A204.1 (cell line): ENCODE results near the gene ATP4B.

ENCODE experiments used
- FAIRE-seq: peaks from 2 replicates; lab custom pipeline; 2012; peaks lifted over from hg19 to GRCh38; lab: Jason Lieb, UNC

Gene ATP4B

DNA sequence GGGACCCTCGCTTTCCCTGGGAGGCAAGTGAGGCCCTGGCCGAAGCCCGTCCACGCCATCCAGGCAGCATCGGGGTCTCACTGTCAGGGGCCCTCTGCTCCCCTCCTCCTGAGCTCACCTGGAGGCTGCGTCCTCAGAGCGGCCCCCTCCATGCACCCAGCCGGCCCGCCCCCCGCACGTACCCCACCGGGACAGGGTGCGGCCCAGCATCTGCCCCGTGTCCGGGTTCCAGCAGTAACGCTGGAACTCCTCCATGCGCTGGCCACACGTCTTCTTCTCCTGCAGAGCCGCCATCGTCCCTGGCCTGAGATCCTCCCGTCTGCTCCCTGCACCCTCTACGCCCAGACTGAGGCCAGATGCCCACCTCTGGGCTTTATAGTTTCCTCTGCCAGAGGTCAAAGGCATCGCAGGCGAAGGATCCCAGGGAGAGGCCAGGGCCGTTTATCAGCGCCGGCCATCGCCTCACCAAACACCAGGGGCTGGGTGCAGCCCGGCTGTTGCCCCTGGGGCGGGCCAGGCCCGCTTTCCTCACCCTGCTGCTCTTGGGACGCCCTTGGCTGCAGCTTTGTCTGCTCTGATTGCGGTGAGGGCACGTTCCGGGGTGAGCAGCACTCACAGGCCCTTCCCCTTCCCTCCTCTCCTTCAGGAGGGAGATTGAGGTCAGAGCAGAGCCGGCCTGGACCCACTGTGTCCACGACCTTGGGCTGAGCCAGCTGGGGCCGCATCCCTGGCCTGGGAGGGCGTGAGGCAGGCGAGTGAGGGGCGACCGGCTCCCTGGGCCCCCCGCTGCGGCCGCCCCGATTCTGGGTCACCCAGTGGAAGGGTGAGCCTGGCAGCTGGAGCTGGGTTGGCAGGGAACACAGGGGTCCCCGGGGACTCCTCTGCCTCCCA, at the start of gene ATP4B:
Gene ATP4B (minus strand): TSS at position 348 of the 891 bp plus-strand sequence. CDS start 54 bp downstream, at position 294.
- no peak for FAIRE-seq

DNA sequence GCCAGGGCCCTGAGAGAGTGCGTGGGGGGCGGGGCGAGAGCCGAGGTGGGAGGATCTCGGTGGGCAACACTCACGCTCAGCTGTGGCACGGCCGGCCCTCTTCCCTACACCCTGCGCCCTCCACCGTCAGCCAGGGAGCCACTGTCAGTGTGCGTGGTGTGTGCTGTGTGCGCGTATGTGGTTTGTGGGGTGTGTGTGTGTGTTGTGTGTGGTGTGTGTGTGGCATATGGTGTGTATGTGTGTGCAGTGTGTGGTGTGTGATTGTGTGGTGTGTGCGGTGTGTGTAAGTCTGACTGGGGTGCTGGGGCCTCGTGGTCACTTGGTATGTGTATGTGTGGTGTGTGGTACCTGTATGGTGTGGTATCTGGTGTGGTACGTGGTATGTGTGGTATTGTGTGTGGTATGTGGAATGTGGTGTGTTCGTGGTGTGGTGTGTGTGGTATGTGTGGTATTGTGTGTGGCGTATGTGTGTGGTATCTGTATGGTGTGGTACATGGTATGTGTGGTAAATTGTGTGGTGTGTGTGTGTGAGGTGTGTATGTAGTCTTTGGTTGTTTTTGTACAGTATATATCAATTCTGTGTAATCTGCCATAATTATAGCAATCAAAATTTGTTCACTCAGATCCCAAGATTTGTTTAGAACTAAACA, 14.1 kb upstream of the ATP4B start:
- FAIRE-seq, result no peak

DNA sequence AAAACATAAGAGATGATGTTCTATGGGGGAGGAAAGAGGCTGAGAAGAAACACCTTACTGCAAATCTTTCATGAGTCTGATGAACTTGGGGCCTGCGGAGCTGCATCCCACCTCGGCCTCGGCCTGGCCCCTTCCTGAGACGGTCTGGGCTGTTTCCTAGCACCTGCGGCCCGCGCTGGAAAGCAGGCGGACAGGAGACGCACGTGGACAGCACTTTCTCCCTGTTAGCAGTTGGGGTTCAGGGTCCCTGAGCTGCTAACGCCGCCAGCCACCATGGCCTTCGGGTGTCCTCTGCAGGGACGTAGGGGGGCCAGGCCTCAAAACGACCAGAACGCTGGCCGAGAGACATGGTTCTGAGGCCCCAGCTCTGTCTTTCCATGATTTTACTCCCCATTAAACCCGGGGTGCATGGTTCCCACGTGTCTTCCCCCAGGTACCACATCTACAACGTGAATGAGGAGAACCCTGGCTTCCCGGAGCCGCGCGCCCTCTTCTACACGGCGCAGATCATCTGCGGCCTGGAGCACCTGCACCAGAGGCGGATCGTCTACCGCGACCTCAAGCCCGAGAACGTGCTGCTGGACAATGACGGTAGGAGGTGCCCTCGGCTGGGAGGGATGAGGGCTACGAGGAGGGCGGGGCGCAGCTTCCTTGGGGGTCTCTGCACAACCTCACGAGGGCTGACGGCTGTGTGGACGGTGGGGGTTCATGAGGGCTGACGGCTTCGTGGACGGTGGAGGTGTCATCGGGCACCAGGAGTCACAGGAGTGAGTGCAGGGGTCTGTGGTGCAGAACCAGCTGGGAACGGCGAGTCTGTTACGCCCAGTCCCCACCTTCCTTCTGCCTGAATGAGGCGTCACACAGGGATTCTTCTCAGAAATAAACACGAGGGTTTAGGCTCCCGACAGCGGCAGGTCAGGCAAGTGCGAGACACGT, 13.3 kb upstream of the ATP4B start:
- no peak for FAIRE-seq

DNA sequence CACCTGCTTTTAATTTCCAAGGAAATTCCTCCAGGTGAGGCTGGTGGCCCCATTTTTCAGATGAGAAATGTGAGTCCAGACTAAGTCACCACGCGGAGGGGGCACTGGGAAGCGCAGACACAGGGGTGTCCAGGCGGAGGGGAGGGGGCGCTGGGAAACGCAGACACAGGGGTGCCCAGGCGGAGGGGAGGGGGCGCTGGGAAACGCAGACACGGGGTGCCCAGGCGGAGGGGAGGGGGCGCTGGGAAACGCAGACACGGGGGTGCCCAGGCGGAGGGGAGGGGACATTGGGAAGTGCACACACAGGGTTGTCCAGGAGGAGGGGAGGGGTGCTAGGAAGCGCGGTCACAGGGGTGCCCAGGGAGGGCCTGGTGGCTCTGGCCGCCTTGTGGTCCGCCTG, 12.5 kb upstream of the ATP4B start:
- no peak for FAIRE-seq

DNA sequence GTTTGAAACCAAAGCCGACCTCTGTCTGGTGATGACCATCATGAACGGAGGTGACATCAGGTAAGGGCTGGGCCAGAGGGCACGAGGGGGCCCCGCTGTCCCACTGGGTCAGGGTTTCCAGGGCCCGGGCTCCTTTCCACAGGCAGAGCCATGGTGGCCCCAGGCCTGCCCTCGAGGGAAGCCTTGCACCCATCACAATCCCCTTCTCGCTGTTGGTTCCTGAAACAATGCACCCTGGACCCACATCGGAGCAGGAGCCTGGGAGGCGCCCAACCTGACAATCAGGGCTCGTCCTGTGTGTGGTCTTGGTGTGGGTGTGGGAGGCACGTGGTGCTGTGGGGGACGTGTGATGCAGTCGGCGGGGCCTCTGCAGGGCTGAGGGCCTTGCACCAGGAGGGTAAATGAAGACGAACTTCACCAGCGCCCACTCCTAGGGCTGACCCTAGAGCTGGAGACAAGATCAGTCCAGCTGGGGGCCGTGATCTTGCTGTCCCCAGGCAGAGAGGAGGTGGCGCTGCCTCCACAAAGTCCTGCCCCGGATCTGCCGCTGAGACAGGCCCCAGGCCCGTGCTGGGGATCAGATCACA, 11.8 kb upstream of the ATP4B start:
- no peak for FAIRE-seq

DNA sequence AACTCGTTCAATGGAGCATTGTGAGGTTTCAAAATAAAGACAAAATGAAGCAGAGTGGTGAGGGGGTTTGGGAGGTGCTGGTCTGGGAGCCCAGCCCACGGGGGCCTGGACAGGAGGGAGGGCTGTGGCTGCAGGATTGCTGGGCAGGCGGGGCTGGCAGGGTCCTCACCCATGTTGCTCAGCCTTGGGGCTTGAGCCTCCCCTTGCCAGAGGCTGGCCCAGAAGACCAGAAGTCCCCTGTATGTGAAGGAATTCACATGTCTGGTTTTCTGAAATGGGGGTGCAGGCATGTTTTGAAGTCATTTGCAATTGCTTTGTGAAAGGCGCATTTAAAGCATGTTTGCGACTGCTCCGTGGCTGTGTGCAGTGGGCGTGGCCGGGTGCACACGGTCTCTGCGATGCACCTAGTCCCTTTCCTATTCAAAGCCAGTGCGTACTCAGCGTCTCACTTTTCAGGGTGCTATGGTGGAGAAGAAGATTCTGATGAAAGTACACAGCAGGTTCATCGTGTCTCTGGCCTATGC, 11.3 kb upstream of the ATP4B start:
- no peak for FAIRE-seq

DNA sequence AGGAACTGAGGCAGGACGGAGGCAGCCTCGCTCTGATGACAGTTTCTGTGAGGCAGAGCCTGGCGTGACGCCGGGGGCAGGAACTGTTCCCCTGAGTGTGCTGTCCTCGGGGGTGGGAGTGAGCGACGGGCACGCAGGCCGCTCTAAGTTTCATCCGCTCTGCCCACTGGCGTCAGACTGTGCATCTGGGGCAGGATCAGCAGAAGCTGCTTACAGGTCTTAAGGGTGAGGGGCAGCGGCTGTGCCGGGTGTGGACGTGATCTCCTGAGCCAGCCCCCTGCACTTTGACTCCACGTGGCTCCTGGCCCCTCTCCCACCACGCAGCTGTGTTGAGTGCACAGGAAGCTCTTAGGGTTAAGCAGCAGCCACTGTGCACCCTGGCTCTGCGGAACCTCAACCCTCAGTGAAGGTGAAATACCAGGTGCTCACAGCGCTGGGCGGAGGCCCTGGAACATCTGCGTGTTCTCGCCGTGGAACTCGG, 10.5 kb upstream of the ATP4B start:
- FAIRE-seq, result no peak

DNA sequence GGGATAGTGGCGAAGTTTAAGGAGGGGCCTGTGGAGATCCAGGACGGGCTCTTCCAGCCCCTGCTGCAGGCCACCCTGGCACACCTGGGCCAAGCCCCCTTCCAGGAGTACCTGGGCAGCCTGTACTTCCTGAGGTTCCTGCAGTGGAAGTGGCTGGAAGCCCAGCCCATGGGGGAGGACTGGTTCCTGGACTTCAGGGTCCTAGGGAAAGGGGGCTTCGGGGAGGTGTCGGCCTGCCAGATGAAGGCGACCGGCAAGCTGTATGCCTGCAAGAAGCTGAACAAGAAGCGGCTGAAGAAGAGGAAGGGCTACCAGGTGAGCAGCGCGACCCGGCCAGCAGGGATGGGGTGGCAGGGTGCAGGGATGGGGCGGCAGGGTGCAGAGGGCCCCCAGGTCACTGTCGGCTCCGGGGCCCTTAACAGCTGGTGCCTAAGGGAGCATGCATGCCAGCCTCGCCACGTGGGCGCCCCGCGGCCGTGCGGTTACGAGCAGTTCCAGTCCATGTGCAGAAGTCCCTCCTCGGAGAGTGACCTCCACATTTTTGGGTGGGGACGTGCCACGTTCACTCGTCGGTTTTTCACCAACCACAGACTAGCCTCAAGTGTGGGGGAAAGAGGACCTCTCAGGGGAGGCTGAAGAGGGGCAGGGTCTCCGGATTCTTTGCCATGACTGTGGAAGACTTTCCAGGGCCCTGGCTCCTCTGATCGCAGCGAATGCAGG, 9.9 kb upstream of the ATP4B start:
- FAIRE-seq, result no peak

DNA sequence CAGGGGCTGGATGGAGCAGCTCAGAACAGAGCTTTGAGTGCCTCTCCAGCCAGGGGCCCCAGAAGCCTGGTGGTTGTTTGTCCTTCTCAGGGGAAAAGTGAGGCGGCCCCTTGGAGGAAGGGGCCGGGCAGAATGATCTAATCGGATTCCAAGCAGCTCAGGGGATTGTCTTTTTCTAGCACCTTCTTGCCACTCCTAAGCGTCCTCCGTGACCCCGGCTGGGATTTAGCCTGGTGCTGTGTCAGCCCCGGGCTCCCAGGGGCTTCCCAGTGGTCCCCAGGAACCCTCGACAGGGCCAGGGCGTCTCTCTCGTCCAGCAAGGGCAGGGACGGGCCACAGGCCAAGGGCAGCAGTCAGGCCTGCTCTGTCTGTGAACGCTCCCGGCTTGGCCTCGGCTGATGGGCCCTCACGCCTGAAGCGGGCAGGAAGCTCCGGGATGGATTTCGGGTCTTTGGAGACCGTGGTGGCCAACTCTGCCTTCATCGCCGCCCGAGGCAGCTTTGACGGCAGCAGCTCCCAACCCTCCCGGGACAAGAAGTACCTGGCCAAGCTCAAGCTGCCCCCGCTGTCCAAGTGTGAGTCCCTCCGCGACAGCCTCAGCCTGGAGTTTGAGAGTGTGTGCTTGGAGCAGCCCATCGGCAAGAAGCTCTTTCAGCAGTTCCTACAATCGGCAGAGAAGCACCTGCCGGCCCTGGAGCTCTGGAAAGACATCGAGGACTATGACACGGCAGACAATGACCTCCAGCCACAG, 9.1 kb upstream of the ATP4B start, which contains the start of gene GRK1:
Gene GRK1 (plus strand): TSS at position 269 of the 751 bp plus-strand sequence. CDS start 168 bp downstream, at position 437.
- no peak for FAIRE-seq

DNA sequence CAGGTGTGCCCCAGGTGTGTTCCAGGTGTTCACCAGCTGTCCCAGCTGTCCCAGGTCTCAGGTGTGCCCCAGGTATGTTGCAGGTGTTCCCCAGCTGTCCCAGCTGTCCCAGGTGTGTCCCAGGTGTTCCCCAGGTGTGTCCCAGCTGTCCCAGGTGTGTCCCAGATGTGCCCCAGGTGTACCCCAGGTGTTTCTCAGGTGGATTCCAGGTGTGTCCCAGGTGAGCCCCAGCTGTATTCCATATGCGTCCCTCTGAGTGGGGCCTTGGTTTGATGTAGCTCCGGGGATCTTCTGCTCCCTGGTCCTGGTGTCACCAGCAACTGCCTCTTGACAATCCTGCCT, 8.3 kb upstream of the ATP4B start:
- no peak for FAIRE-seq

DNA sequence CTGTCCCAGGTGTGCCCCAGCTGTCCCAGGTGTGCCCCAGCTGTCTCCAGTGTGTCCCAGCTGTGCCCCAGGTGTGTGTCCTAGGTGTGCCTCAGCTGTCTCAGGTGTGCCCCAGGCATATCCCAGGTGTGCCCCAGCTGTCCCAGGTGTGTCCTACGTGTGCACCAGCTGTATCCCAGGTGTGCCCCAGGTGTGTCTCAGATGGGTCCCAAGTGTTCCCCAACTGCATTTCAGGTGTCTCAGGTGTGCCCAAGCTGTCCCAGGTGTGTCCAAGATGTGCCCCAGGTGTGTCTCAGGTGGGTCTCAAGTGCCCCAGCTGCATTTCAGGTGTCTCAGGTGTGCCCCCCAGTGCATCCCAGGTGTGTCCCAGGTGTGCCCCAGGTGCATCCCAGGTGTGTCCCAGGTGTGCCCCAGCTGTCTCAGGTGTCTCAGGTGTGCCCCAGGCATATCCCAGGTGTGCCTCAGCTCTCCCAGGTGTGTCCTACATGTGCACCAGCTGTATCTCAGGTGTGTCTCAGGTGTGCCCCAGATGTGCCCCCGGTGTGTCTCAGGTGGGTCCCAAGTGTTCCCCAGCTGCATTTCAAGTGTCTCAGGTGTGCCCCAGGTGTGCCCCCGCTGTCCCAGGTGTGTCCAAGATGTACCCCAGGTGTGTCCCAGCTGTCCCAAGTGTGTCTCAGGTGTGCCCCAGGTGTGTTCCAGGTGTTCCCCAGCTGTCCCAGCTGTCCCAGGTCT, 7.8 kb upstream of the ATP4B start:
- no peak for FAIRE-seq

DNA sequence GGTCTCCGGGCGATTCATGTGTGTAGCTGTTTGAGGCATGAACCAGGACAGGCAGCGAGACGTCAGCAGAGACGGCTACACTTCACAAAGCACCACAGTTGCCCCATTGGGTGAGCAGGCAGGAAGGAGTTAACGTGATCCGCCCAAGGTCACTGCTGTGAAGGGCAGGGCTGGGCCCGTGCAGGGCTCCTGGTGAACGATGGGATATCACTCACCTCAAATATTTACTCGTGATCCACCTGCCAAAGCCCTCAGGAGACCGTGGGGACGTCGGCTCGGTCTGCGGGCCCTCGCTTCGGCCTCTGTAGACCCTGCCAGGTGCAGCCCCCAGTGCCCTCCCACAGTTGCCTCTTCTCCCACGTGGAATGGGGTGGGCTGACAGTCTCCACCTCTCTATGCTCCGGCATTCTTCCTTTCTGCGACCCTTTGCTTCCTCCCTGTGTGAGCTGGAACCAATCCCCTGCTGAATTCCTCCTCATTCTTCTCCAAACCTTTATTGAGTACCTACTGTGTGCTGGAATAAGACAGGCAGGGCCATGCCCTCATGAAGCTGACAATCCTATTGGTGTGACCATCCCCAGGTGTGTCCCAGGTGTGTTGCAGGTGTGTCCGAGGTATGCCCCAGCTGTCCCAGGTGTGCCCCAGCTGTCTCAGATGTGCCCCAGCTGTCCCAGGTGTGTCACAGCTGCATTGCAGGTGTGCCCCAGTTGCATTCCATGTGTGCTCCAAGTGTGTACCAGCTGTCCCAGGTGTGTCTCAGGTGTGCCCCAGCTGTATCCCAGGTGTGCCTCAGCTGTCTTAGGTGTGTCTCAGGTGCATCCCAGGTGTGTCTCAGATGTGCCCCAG, 7.0 kb upstream of the ATP4B start:
- no peak for FAIRE-seq

DNA sequence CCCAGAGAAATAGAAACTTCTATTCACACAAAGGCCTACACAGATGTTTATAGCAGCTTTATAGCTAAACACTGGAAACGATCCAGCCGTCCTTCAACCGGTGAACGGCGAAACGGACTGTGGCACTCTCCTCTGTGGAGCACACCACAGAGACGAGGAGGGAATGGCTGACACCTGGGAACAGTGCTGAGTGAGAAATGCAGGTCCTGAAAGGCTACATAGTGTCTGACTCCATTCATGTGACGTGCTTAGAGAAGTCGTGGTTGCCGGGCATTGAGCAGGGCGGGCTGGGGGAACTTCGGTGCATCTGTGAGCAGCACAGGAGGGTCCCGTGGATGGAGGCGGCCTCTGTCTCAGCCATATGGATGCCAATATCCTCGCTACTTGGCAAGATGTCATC, 5.9 kb upstream of the ATP4B start:
- FAIRE-seq, result no peak

DNA sequence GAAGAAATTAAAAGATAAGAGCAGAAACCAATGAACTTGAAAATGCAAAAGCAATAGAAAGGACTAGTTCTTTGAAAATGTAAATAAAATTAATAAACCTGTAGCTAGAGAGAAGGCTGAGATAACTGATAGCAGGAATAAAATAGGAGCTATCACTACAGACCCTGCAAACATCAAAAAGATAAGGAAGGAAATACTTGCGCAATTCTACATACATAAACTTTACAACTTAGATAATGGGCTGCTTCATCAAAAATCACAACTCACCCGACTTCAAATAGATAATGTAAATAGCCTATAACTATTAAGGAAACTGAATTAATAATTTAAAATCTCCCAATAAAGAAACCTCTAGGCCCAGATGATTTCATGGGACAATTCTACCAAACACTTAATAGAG, 3.5 kb upstream of the ATP4B start:
- no peak for FAIRE-seq

DNA sequence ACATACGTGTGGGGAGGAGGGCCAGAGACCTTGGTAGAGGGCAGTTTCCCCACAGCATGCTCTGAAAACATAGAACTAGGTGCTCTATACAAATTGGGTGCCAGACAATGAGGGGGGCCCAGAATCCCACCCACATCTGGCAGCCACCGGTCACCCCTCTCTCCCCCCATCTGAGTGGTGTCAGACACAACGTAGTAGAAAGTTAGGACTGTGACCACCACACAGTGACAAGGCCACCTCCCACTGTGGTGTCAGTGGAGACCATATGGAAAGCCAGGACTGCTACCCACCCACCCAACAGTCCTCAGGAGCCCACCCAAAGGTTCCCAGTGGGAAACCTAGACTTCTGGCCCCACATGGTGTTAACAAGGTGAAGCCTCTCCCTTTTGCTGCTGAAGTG, 2.1 kb upstream of the ATP4B start:
- FAIRE-seq, result no peak

DNA sequence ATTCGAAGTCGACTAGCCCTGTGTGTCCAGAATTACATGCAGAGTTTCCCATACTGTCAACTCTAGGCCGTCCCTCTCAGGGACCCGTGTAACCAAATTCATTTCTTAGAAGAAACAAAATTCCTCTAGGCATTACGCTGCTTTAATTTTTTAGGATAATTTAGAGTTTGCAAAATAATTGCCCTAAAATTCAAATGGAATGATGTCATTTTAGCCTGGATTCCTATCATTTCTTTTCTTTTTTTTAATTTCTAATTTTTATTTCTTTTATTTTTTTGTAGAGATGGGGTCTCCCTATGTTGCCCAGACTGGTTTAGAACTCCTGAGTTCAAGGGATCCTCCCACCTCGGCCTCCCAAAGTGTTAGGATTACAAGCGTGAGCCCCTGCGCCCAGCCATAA, 1.3 kb upstream of the ATP4B start:
- no peak for FAIRE-seq

DNA sequence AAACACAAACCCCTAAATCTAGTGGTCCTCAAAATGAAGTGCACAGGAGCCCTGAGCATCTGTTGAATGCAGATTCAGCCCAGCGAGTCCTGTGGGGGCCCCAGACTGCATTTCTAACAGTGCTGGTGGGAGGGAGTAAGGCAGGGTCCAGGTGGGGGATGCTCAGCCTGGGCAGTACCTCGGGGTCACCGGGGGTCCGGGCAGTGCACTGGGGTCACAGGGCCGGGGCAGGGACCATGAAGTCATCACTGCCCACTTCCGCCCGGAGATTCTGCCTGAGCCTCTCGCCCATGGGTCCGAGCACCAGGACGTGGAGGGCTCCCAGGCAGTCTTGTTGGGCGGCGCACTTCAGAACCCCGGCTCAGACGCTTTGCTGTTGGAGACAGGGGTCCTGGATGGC, 838 bp upstream of the ATP4B start:
- no peak for FAIRE-seq

DNA sequence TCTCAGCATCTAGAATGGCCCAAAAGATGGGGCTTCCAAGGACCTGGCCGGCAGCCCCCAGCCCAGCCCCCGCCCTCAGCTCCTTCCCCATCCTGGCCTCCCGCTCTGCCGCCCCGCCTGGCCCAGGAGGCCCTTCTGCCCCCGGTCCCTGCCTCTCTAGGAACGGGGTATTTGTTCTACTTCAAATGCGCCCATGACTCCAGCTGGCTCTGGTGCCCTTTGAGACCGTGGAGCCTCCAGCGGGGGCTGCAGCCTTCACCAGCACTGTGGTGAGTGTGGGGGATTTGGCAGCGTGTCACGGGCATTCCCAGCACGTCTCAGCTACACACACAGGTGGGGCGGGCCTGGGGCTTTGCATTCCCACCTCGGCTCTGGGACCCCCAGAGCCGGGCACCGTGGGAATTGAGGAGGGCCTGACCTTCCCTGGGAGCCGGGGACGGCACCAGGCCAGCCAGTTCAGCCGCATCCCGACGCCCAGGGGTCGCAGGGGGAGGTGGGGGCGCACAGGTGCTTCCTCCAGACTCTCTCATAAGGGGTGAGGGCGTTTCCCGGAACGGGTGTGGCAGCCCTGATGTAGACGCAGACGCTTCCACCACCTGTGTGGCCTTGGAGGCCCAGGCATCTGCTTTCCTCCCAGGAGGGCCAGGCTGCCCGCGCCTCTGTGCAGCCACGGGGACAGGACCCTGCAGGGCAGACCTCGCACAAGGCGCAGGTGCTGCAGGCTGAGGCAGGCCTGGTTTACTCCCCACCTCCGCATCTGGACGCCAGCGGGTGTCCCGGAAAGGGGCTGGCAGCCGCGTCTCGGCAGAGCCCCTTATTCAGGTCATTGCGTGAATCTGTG, 947 bp downstream of the ATP4B start:
- no peak for FAIRE-seq
